Inferior parietal cortex (tissue), 1 donor: ENCODE measurements around the gene GRM4.

Experiments
- DNase-seq: peaks from one replicate; pipeline ENCODE4 v3.0.0-alpha.2; 2016; ENCODE audit errors: extremely low spot score

Gene GRM4

DNA sequence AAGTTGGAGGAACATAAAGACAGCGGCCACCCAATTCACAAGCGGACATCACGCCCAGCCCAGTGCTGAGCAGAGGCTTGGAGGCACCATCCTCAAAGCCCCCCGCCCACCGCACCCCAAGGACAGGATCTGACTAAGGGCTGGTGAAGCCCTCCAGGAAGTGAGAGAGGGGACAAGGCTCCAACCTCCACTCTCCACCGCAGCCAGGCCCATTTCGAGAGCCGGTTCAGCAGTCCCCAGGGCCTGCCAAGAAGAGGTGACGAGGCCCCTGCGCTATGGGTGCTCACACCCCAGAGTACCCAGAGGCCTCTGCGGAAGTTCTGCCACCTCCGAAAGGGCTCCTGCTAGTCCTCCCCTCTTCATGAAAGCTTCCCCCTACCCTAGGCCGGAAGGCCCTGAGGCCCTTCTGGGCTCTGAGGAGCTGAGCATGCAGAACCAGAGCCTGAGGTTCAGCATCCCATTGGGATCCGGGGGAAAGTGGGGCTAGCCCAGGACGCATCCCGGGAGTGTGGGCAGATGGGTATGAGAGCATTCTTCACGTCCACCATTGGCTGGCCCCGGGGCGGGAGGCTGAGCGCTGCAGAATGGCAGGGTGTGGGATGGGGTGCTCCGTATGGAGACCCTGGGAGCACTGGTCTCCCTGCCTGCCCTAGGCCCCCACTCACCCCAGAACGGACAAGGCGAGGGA lies 2.5 kb downstream of the GRM4 start:
- DNase-seq, result no peak

DNA sequence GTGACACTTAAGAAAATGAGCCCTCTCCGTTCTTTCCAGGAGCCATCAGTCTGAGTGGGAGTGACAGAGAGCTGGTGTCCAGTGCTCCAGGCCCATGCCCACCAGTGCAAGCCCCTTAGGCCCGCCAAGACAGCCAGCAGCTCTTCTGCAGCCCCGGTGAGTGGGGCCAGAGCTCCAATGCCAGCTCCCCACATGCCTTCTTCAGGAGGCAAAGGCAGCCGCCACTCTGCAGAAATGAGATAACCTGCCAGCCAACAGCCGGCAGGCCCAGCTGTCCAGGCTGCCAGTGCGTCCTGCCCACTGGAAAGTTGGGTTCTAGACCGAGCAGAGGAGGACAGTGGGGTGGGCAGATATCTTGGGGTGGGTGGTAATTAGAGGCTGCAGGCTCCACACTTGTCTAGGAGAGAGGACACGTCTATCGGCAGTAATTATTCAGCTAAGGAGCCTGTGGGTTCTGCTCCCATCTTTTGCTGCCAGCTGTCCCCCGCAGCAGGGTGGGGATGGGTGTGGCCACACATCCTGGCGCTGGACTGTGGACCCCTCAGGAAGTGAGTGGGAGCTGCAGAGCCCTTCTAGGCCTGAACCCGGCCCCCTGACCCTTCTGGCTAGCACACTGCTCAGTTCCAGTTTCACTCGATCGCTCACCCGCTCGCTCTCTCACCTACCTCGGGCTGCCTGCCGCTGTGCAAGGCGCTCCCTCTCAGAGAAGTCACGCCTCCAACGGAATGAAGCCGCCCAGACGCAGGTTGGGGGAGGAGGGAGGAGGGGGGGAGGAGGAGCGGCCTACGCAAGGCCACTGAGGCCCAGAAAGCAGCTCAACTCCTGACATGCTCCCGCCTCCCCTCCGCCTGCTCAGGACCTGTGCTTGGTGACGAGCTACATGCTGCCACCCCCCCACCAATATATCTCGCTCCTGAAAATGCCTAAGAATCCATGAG lies 3.6 kb downstream of the GRM4 start:
- no peak for DNase-seq

DNA sequence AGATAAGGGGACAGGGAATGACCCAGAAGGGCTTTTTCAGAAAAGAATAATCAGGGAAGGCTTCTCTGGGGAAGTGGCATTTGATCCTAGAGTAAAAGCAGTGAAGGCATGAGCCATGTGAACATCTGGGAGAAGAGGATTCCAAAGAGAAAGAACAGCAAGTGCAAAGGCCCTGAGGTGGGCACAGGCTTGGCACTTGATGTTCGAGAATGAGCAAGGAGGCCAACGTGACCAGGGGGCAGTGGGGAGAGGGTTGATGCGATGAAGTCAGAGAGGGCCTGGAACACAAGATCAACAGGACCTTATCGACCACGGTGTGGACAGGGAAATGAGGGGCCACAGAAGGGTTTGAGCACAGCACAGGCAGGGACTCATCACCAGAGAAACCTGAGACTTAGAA lies 5.8 kb downstream of the GRM4 start:
- DNase-seq, result no peak

DNA sequence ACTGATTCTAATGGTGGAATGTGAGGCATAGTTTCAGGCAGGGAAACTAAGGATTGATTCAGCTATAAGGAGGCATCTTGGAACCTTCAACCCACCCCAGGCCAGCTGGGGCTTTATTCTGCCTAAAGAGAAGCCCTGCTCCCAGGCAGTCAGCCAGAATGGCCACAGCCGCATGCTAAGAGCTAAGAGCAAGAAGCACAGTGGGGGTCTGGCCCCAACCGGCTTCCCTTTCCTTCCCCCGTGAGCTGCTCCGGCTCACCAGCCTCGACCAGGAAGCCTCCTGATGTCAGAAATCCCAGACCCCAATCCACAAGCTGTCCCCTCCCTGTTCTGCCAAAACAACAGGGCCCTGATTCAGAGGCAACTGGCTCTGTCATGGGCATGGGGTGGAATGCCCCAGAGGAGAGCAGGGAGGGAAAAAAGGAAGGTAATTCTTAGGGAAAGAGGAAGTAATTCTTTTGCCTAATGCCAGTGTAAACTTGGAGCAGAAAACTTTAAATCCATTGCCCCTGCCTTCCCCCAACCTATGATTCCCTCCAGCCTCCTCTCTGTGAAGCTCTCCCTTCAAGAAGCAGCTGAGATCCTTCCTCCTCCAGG lies 6.9 kb downstream of the GRM4 start:
- DNase-seq, result no peak

DNA sequence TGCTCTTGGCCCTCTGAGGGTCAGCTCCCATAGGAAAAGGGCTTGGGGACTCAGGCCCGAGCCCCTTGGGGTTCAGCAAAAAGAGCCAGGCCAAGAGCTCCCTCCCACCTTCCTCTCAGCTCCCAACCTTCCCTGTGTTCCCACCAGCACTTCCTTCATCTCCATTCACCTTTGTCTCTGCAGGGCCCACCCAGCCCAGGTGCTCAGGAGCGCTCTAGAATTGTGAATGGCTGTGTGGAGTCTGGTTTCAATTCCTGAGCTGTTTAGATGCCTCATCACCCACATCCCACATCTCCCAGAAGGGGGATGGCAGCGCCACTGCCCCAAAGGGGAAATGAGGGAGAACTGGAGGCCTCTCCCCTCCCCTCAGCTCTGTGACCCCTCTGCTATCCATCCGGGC lies 7.7 kb downstream of the GRM4 start:
- DNase-seq, result no peak

DNA sequence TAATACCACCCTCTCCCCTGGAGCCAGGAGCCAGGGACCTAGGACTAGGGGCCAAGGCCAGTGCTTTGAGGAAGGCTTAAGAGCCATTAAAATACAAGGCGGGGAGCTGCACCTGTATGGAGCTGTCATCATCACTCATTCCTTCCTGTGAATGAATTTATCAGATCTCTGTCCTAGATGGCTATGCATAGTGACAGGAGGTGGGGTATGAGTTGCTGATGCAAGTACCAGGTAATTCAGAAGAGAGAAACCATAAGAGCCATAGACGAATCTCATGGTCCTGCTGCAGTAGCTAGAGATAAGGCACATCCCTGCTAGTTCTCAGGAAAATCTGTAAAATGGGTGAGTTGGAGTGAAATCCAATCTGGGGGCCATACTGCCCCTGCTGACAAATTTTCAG lies 10.3 kb downstream of the GRM4 start:
- no peak for DNase-seq

DNA sequence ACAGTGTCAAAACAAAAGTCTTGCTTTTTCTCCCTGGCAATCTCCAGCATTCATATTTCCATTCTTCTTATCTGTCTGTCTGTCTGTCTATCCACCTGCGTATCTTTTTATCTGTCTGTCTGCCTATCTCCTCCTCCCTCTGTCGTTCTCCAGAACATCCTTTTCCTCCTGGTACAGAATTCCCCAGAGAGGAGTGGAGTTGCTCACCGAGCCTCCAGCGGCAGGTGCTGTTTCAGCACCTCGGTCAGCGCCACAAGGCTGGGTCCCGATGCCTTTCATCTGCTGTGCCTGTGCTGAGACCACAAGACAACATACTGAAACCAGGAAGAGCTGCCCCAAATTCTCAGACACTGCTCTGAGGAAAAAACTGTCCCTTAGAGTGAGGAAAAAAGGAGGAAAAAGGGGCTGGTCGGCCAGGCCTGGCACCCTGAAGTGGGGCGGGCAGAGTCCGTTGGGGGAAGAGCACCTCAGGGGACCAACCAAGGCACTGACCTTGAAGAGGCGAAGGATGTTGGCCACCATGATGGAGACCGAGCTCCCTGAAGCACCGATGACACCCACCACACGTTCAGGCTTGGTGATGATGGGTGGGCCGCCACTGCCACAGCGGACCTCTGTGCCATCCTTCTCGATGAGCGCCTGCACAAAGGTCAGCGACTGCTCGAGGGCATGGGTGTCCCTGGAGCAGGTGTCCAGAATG lies 13.3 kb downstream of the GRM4 start:
- no peak for DNase-seq

DNA sequence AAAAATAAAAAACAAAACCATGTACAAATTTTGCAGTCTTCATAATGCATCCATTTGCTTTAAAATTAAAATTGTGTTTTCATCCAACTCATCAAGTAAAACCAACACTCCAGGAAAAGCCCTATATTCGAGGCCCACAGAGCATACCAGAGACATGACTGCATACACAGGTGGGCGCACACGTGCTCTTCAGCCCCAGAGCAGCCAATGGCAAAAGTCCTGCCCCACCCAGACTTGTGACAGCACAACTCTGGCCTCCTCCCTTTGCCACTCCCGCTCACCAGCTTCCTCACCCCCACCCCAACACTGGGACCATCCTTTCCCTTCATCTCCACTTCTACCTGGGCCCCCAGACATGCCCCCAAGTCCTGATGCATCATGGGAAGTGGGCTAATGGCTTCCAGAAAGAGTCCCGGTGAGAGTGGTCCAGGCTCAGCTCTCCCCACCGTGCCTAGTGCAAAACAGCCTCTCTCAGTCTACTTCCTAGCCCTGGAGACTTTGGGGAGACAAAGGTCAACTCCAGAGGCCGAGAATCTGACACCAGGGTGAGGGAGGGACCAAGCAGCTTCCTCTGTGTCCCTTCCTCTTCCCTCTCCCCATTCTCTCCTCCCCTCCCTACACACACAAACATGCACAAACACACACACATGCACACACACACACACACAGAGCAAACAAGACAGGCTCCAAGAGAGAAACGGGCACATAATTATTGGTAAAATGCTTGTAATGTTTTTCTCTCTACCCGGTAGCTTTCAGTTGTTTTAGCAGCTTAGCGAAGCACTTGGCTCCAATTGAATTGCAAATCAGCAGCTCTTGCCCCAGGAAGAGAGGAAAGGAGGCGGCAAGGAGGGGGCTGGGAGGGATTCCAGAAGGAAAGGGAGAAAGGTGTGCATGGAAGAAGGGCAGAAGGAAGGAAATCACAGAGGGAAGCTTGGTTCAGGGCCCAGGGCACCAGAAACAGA lies 14.3 kb downstream of the GRM4 start:
- DNase-seq, result no peak

DNA sequence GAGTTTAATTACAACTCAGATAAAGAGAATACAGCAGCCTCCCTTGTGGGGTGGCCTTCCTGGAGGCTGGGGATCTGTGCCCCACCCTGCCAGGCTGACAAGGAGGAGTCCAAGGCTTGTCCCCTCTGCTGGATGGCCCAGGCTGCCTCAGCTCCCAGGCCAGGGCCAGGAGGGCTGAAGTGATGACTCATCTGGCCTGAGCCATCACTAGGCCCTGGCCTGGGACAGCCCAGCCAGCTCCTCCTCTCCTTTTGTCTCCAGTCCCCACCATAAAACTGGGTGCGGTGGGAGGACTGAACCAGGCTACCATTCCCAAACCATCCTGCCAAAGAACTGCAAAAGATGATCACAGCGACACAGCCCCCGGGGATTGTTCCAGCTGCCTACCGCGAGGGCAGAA lies 15.0 kb downstream of the GRM4 start:
- no peak for DNase-seq

DNA sequence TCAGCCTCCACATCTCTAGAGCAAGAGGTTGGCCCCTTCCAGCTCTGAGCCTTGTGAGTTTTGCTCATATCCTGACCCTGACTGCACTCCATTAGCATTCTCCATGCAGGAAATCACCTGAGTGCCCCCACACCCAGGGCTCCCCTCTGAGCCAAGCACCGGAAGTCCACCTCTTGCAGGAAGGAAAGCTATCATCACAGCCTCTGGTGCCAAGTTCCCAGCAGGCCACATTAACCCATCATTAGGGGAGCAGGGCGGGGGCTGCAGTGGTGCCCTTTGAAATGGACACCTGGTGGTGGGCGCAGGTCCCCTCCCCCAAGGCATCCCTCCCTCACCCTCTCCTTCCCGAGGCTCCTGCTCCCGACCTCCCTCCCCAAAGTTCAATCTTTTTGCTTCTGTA lies 16.1 kb downstream of the GRM4 start:
- no peak for DNase-seq

DNA sequence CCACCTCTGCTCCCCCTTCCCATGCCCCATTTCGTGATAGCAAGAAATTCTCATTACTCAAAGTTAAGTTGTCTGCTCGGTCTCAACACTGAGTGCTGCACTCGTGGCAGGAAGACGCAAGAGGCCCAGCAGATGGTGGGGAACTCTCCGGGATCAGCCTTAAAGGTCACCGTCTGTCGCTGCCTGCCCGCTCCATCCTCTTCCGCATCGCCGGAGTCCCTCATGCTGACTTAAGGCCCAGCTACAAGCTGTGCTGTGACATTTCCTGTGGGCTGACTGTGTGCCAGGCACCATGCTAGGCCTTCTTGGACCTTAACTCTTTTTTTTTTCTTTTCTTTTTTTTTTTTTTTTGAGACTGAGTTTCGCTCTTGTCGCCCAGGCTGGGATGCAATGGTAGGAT lies 17.8 kb downstream of the GRM4 start:
- DNase-seq, result no peak

DNA sequence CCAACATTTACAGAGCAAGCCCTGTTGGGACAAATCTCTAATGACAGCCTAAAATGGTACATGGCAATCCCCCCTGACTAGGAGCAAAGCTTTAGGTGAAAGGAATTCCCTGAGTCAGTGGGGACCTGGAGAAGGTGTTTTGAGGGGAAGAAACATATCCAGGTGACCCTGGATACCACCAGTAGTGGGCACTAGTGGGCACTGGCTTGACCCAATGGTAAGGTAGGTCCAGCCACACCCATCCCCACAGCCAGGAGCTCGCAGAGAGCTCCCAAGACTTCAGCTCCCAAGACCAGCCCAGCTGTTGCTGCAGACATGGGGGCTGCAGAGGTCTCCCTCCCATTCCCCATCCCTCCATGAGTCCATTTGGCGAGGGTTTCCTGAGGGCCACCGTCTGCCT lies 19.5 kb downstream of the GRM4 start:
- no peak for DNase-seq

DNA sequence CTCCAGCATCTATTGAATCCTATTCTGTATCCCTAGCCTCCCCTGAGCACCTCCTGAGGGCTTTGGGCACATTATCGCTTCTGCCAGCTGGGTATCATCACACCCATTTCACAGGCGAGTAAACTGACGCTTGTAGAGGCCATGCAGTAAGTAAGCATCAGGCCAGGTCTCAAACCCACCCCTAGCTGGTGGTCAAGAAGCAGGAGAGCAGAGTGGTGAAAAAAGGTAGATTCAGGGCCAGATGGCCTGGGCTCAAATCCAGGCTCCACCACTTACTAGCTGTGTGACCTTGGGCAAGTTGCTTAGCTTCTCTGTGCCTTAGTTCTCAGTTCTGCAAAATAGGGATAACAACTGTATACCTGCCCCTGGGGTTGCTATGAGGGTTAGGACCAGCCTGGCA lies 19.9 kb downstream of the GRM4 start:
- DNase-seq, result no peak

DNA sequence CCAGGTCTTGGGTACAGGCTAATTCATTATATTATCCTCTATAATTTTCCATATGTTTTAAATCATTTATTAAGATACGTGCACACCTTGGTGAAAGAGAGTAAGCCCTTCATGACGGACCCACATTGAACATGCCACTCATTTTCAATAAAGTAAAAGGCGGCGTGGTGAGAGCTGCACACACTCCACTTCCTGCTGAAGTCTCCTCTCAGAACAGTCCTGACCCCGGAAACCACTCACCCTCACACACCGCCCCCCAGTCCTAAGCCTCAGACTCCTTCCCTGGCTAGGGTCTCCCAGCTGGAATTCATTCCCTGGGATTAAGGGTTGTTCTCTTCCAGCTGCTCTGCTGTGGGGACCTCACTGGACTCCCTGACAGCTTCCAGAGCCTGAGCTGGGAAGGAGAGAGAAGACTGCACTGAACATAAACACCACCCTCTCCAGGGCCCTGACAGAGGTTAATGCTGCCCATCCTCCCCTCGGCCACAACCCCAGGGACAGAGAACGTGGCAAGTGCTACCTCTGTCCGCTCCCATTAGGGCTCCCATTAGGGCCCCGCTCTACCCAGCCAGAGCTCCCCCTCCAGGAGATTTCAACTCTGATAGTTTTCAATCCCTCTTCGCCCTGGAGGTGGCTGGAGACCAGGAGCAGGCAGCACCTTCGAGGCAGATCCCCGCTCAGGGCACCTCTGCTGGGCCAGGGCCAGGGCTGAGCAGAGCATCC lies 24.8 kb downstream of the GRM4 start:
- DNase-seq, result no peak

DNA sequence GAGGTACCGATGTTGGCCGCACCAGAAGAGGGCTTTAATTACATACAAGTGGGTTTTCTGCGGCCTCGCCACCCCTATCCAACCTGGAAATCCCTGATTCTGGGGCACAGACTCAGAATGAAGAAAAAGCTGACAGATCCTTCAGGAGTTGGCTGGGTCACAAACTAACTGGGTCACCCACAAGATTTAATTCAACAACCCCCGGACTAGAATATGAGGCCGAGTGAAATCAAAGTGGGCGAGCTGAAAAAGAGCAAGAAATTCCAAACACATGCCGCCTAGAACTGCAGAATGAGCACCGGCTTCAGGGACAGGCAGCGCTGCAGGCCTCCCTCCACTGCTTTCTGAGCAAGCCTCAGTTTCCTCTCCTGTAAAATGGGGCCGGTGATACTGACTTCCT lies 30.0 kb downstream of the GRM4 start:
- no peak for DNase-seq

DNA sequence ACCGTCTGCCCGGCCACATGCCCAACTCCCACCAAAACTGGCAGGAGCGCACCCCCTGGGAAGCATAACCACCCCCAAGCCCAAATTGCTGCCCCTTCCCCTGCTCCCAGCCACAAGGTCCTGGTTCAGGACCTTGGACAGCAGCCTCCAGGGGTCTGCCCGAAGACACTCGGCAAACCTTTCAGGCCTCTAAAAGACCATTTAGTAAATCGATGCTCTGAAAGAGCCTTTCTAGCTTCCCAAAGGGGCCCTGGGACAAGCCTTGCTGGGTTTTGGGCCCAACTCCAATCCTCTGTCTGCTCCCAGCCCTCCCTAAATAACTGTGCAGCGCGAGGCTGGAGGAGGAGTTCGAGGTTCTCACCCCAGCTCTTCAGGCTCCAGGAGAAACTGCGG lies 30.5 kb downstream of the GRM4 start:
- no peak for DNase-seq

DNA sequence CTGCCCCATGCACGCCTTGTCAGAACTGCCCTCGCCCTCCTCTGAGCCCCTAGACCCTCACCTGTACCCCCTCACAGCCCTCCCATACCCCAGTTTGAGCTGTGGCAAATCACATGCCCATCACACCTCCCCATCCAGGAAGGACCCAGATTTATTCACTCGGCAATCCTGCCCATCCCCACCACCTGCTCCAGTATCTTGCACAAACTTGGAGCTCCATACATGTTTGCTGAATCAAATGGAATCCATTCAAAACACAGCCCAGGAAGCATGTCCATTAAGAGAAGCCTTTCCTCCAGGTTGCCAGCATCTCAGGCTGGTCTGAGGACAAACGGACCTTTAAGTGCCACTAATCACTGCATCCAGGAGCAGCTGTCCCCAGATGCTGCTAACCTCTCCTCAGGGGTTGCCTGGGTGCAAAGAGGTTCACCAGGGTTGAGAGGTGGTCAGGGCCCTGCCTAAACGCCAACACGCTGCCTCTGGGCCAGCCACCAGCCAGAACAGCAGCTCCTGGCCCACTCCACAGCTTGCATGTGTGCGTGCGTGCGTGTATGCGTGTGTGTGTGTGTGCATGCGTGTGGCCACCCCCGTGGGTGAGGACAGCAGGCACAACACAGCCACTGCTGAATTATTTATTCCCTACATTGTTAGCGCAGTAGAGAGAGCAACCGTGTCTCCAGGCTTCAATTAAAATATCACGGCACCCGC lies 31.0 kb downstream of the GRM4 start:
- DNase-seq, result no peak

DNA sequence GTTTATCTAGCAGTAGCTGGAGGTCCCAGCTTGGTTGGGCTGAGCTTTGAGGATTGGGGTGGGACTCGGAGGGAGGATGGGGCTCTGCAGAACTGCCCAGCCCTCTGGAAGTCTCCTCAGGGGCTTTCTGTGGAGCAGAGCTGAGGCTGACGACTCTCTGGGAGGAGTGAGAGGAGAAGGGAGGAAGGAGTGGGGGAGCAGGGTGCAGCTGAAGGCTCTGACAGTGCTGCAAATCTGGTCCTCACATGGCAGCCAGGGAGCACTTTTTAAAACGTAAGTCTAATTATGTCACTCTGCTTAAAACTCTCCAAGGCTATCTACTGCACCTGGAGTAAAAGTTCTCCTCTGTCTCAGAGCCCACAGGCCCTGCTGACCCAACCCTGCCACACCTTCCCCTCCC lies 32.4 kb downstream of the GRM4 start:
- no peak for DNase-seq

DNA sequence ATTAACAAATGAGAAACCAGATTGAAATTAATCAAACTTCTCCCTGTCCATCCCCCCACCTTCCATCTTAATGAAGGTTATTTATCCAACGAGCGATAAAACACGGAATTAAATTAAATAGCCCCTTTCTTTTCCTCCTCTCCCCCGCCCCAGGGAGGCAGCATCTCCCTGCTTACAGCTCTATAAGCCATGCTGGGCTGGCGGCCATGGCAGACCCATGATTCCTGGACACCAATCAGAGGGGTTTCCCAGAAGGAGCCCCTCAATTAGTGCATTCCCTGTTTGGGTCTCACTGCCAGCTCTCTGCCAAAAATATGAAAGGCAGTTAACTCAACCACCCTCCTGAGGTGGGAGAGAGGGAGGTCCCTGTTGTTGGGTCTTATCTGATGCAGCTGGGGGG lies 33.8 kb downstream of the GRM4 start:
- DNase-seq, result no peak

DNA sequence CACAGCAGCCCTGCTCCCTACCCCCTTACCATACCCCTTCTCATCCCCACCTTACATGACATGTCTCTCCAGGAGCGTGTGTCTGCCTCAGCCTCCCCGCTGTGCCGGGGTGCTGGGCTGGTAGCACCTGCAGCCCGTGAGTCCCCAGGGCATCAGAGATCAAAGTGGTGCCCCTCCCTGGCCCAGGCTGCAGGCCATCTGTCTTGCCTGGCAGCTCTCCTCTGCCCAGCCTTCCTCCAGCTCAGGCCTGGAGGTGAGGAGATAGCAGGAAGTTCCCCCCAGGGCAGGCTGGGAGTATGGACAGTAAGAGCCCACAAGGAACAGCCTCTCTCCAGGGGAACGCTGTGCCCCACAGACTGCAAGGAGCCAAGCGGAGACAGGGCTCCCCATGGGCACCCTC lies 35.3 kb downstream of the GRM4 start:
- DNase-seq, result no peak
